Astrocyte of the cerebellum (primary cell): ENCODE measurements around the gene KLHL12.
A peak's percentile ranks its signal among the peaks of the same experiment; 100 is the strongest.

Source experiments
- DNase-seq: peaks from one replicate; pipeline ENCODE4 v3.0.0-alpha.2; 2011; ENCODE audit warnings: low read depth
- H3K4me3 ChIP-seq: 2 replicates; pipeline ENCODE4 v1.5.1; 2011; ENCODE audit warnings: mild to moderate bottlenecking, low read depth, low read length, moderate library complexity
- in situ Hi-C: cut with HindIII; loops from 2 replicates; pipeline ENCODE4 v1.10.0; 2017; ENCODE audit warnings: low sequenced_read_pairs
- TF ChIP-seq, protein P1 (sequence below): IDR thresholded peaks from 2 replicates; pipeline ENCODE4 v1.5.1; 2012; ENCODE audit warnings: low read length, low read depth, moderate library complexity, mild to moderate bottlenecking; ENCODE audit errors: missing control alignments

The KLHL12 gene

DNA sequence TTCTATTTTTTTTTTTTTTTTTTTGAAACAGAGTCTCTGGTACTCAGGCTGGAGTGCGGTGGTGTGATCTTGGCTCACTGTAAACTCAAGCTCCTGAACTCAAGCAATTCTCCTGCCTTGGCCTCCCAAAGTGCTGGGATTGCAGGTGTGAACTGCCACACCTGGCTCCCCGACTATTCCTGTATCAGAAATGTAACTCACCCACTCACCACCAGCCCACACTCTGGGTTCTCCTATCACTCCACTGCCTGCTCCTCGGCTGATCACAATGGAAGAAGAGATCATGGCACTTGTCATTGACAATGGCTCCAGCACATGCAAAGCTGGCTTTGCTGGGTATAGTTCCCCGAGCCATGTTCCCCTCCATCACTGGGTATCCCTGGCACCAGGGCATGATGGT lies 54.0 kb downstream of the KLHL12 start:
- no peak for DNase-seq
- TF ChIP-seq, protein P1, sequence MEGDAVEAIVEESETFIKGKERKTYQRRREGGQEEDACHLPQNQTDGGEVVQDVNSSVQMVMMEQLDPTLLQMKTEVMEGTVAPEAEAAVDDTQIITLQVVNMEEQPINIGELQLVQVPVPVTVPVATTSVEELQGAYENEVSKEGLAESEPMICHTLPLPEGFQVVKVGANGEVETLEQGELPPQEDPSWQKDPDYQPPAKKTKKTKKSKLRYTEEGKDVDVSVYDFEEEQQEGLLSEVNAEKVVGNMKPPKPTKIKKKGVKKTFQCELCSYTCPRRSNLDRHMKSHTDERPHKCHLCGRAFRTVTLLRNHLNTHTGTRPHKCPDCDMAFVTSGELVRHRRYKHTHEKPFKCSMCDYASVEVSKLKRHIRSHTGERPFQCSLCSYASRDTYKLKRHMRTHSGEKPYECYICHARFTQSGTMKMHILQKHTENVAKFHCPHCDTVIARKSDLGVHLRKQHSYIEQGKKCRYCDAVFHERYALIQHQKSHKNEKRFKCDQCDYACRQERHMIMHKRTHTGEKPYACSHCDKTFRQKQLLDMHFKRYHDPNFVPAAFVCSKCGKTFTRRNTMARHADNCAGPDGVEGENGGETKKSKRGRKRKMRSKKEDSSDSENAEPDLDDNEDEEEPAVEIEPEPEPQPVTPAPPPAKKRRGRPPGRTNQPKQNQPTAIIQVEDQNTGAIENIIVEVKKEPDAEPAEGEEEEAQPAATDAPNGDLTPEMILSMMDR: no peak
- in situ Hi-C loops: no loop called here
- no peak overlapping the region for H3K4me3 ChIP-seq

DNA sequence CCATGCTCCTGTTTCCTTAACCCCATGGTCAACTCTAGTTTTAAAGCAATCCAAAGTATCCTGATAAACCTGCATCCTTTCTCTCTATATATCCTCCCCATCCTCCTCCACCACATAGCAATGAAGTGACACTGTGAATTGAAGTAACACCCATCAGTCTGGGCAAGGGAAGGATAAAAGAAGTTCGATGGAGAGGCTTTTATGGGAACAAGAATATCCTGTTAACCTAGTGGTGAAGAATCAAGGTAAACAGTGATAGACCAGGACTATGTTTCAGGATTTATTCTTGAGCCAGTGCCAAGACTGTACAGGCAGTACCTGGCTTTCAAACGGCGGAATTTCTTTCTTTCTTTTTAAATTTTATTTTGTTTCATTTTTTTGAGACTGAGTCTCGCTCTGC lies 55.7 kb downstream of the KLHL12 start:
- H3K4me3 ChIP-seq: no peak overlapping the region
- TF ChIP-seq, protein P1: no peak
- in situ Hi-C loops: no loop called here
- no peak for DNase-seq

DNA sequence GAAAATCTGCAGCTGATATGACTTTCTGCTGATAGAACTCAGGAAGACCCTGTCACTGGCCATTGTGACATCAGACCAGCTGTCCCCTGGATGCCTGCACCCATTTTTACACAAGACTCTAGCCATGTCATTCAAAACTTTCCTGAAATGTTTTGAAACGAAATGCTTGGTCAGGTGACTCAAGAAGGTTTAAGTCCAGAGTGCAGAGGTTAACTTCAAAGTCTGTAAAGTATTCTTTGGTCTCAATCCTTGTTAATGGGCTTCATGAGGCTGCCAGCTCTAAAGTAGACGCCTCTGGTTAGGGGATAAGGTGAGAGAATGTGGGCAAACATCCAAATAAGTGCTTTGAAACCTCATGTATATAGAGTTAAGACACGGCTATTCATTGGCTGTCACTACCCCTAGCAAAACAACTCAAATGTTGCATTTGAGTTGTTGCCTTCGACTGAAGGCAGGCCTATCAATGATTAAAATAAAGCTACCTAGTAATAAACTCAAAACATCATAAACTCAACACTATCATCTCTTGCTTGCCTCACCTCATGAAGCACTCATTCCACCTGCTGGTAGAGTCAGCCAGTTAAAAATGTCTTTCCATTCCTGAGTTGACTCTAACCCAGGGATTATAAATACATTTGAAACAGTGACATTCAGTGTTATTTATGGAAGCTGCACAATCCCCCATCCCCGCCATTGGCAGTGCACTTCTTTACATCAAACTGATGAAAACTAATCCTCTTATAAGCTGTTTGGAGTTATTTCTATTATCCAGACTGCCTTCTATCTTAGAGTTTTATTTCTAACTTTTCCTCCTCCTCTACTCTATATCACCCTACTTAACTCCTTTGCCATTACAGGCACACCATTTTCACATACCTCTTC lies 64.1 kb downstream of the KLHL12 start:
- in situ Hi-C loops: no loop called here
- H3K4me3 ChIP-seq: no peak overlapping the region
- no peak for DNase-seq
- TF ChIP-seq, protein P1: no peak

DNA sequence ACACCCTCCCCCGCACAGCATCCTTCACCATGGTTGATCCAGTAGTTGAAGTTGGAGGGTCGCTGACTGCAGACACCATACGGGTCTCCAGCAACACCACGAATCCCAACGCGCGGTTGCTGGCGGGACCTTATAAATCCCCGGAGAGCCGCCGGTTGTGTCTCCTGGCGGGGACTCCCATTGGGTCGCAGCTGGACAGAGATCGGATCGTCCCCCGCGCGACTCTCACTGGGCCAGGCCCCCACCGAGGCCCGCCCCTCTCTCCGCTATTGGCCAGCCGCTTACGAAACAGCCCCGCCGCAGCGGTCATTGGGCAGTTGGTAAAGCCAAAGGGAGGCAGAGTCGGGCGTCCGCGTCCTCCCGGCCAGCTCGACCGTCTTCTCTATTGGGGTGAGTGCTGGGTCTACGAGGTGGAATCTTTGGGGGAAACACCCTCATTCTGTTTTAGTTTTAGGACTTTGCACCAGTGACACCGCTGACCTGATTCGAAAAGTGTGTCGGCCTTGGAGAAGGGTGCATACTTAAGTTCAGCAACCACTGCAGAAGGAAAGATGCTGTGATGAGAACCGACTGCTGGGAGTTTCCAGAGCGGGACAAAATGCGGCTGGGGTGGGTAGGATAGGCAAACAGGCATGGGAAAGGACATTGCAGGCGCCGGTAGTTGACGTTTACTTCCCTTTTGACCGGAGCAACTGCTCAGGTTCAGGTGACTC lies 65.5 kb downstream of the KLHL12 start:
- peak overlapping the region; percentile 60 for H3K4me3 ChIP-seq
- in situ Hi-C loops: no loop called here
- TF ChIP-seq, protein P1: no peak
- DNase-seq: peak; percentile 36

DNA sequence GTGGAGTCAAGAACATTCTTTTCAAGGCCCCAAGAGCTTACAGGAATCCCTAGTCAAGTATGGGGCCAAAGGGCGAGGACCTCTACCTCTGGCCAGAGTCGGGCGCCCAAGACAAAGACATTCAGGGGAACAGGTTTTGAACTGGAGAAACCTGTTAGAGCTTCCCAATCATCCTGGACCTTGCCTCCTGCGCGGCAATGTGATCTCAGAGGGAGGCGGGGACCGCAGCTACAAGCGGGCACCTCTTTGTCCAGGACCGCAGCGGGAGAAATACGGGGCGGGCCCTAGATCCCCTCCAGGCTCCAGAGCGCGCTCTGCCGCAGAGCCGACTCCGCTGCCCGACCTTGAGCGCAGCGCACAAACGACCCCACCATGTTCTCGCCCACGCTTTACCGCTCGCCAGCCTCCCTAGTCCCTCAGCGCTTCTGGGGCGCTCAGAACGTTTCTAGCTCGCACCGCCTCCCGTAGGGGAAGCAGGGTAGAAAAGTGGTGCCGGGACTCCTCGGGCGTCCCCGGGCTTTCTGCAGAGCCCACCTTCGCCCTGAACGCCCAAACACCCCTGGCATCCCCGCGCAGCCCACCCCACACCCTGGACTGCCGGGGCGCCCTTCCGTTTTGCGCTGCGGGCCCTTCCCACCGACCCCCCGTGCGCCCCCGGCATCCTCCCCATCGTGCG lies 66.2 kb downstream of the KLHL12 start:
- H3K4me3 ChIP-seq: peak overlapping the region; percentile 60
- in situ Hi-C loops: no loop called here
- TF ChIP-seq, protein P1: no peak
- DNase-seq: no peak

DNA sequence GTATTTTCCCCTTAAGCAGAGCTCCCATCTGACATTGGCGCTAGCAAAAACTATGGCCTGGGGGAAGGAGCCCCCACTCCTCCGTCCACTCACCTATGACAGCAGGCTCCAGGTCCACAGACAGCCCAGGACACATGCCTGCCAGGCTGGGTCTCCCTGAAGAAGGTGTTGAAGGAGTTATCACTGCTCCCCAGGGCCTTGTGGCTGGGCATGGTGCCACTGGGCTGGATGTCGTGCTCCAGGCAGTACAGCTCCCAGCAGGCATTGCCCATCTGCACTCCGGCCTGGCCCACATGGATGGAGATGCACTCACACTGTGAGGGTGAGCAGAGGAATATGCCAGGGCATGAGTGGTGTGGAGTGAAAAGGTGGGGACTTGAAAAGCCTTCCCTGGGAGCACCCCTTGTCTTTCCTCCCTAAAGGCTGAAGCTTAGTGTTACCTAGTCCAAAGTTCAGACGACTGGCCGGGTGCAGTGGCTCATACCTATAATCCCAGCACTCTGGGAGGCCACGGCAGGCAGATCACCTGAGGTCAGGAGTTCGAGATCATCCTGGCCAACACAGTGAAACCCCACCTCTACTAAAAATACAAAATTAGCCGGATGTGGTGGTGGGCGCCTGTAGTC lies 68.1 kb downstream of the KLHL12 start:
- no peak overlapping the region for H3K4me3 ChIP-seq
- in situ Hi-C loops: loop anchor here (5.0 kb wide), 1 partner anchor 37 kb away; no protein-coding TSS in a partner anchor
- no peak for DNase-seq
- TF ChIP-seq, protein P1: no peak
